ENCODE results near the gene TBC1D22A. TPM values are rescaled to one million over a fixed set of nuclear protein-coding genes. Genes with fewer than 3 reads are reported as not detected.
A peak's percentile ranks its signal among the peaks of the same experiment; 100 is the strongest.

TBC1D22A gene
- total RNA-seq, 1 experiment from 2014 or later: 14.3 TPM

- Histone ChIP-seq H3K9ac (ENCODE audit: low read length) (no peak overlapping the region), H3K4me1 (ENCODE audit: insufficient read depth, low read length) (peaks cover 7% of the 10 kb centered on the region), H3K9me2 (replicated peaks; ENCODE audit: low read length) (no peaks in the 10 kb centered on the region), H2AFZ (ENCODE audit: low read length) (no peak overlapping the region), H3K4me2 (ENCODE audit: low read length) (no peak overlapping the region), H4K20me1 (ENCODE audit: low read length) (no peaks in the 10 kb centered on the region), H3K9me3 (ENCODE audit: low read length) (no peaks in the 10 kb centered on the region), H3K4me3 (ENCODE audit: low read length) (no peak overlapping the region), H3K27ac (ENCODE audit: low read length) (no peak overlapping the region), H3K79me2 (ENCODE audit: low read length) (no peaks in the 10 kb centered on the region), H3F3A (ENCODE audit: low read length, unreplicated experiment) (peaks cover 5% of the 10 kb centered on the region), H3K36me3 (ENCODE audit: low read depth, low read length) (no peaks in the 10 kb centered on the region), H3K27me3 (ENCODE audit: low read length) (no peaks in the 10 kb centered on the region)
- ChIA-PET POLR2A (ENCODE audit: unreplicated experiment) (no interaction called here), CTCF (no interaction called here)
- BruUV-seq (replicated peaks): no TSS peak
- DNase-seq: no peak
- TF ChIP-seq EZH2 (IDR thresholded peaks at IDR 0.05; ENCODE audit: low read length, unreplicated experiment): no peak
- no peak for TF ChIP-seq CTCF (conservative IDR thresholded peaks at IDR 0.05; ENCODE audit: low read depth, low read length)
- TF ChIP-seq EZH2phosphoT487 (IDR thresholded peaks at IDR 0.05; ENCODE audit: borderline replicate concordance, low read length): no peak
- ATAC-seq: no peak
- intact Hi-C loops (cut with micrococcal nuclease): no loop called here
These were observed 362.5 kb downstream of the TBC1D22A start for GRCh38 chr22:47124961-47125360.

- Histone ChIP-seq H3F3A (ENCODE audit: low read length, unreplicated experiment) (peaks cover 5% of the 10 kb centered on the region), H3K9me3 (ENCODE audit: low read length) (no peaks in the 10 kb centered on the region), H2AFZ (ENCODE audit: low read length) (no peak overlapping the region), H3K4me3 (ENCODE audit: low read length) (no peak overlapping the region), H3K4me2 (ENCODE audit: low read length) (no peak overlapping the region), H3K36me3 (ENCODE audit: low read depth, low read length) (no peaks in the 10 kb centered on the region), H3K9me2 (replicated peaks; ENCODE audit: low read length) (no peaks in the 10 kb centered on the region), H3K27me3 (ENCODE audit: low read length) (no peaks in the 10 kb centered on the region), H3K27ac (ENCODE audit: low read length) (no peak overlapping the region), H3K79me2 (ENCODE audit: low read length) (no peaks in the 10 kb centered on the region), H3K4me1 (ENCODE audit: insufficient read depth, low read length) (peaks cover 13% of the 10 kb centered on the region), H3K9ac (ENCODE audit: low read length) (no peak overlapping the region), H4K20me1 (ENCODE audit: low read length) (no peaks in the 10 kb centered on the region)
- intact Hi-C loops (cut with micrococcal nuclease): no loop called here
- ChIA-PET POLR2A (ENCODE audit: unreplicated experiment) (no interaction called here), CTCF (no interaction called here)
- no TSS peak for BruUV-seq (replicated peaks)
- ATAC-seq (no peak), DNase-seq (no peak)
- TF ChIP-seq CTCF (conservative IDR thresholded peaks at IDR 0.05; ENCODE audit: low read depth, low read length): peak; percentile 31; the same call in 1 of the 2 replicates
- TF ChIP-seq EZH2 (IDR thresholded peaks at IDR 0.05; ENCODE audit: low read length, unreplicated experiment): no peak
These were observed 363.2 kb downstream of the TBC1D22A start for GRCh38 chr22:47125603-47126002.

DNA sequence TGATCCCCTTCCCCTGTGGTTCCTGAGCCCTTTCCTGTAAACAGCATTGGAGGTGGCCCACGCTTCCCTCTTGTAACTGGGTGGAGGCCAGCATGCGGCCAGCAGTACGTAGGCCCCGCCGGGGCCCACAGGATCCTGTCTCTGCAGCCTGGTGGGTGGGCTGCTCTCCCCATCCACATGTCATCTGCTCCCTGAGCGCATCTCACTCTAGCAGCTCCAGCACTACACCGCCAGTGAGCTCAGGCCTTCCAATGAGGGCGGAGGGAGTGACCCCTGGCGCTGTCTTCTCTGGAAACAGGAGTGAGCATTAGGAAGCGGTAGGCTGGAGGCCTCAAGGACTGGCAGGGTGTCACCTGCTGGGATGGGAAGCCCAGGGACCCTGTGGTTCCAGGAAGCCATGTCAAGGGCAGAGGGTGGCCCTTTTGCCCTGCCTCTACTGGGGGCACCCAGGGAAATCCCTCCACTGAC is 363.9 kb downstream of the TBC1D22A start:
- Histone ChIP-seq H3K79me2 (ENCODE audit: low read length) (no peaks in the 10 kb centered on the region), H3K4me1 (ENCODE audit: insufficient read depth, low read length) (peaks cover 14% of the 10 kb centered on the region), H3K9me2 (replicated peaks; ENCODE audit: low read length) (no peaks in the 10 kb centered on the region), H3K9me3 (ENCODE audit: low read length) (no peaks in the 10 kb centered on the region), H4K20me1 (ENCODE audit: low read length) (no peaks in the 10 kb centered on the region), H3K4me3 (ENCODE audit: low read length) (no peak overlapping the region), H2AFZ (ENCODE audit: low read length) (no peak overlapping the region), H3K27ac (ENCODE audit: low read length) (no peak overlapping the region), H3K36me3 (ENCODE audit: low read depth, low read length) (no peaks in the 10 kb centered on the region), H3K4me2 (ENCODE audit: low read length) (no peak overlapping the region), H3K27me3 (ENCODE audit: low read length) (no peaks in the 10 kb centered on the region), H3F3A (ENCODE audit: low read length, unreplicated experiment) (peaks cover 5% of the 10 kb centered on the region), H3K9ac (ENCODE audit: low read length) (no peak overlapping the region)
- ChIA-PET CTCF (no interaction called here), POLR2A (ENCODE audit: unreplicated experiment) (no interaction called here)
- no peak for ATAC-seq
- TF ChIP-seq EZH2phosphoT487 (IDR thresholded peaks at IDR 0.05; ENCODE audit: borderline replicate concordance, low read length) (no peak), CTCF (conservative IDR thresholded peaks at IDR 0.05; ENCODE audit: low read depth, low read length) (no peak), EZH2 (IDR thresholded peaks at IDR 0.05; ENCODE audit: low read length, unreplicated experiment) (no peak)
- intact Hi-C loops (cut with micrococcal nuclease): no loop called here
- DNase-seq: no peak
- no TSS peak for BruUV-seq (replicated peaks)

Data from PC-3 (cell line).